ENCODE measurements around the gene FHOD3. TPM values are rescaled to one million over a fixed set of nuclear protein-coding genes. Genes with fewer than 3 reads are reported as not detected.

FHOD3 gene
- total and polyA plus RNA-seq, 2 of the 13 experiments (the other 11 are each of a cell fraction or from before 2014, with no cell fraction given): 0.07 TPM; not detected in 1

DNA sequence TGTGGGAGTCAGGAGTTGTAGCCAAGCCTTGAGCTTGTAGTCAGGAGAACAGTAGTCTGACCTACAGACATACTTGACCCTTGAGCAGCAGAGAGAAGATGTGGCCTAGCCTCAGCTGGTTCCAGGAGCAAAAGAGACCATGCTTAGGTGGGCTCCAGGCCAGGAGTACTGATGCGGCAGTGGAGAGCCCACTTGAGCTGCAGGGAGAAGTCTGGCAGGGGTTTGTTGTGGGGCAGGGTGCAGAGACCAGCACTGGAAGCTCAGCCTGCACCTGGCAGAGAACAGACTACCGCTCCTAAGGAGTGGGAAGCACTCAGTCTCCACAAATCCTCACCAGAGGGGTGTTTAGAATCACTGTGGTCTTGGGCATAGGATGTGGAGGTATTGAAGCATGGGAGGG is 333.4 kb downstream of the FHOD3 start (continued):
- TF ChIP-seq, protein P1, sequence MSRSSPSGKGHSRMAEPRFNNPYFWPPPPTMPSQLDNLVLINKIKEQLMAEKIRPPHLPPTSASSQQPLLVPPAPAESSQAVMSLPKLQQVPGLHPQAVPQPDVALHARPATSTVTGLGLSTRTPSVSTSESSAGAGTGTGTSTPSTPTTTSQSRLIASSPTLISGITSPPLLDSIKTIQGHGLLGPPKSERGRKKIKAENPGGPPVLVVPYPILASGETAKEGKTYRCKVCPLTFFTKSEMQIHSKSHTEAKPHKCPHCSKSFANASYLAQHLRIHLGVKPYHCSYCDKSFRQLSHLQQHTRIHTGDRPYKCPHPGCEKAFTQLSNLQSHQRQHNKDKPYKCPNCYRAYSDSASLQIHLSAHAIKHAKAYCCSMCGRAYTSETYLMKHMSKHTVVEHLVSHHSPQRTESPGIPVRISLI (CRISPR knock-in tag; IDR thresholded peaks at IDR 0.05; ENCODE audit: borderline replicate concordance): no peak

DNA sequence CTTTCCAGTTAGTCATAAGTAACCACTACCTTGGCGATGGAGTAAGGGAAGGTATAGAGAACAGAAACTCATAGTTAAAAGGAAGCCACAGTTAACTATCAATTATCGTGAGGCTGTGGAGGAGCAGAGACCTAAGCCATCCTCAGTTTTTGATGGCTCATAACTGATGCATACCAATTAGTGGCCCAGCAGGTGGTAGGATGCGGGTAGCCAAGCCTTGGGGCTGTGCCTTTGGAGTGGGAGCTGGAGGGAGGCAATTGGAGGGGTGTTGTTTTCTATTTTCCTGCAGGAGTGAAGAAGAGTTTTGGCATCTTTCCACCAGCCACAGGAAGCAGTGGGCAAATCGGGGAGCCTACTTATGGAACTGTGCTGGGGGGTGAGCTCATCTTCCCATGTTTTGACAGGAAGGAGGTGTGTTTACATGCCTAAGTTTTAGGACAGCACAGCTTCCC is 336.5 kb downstream of the FHOD3 start:
- intact Hi-C loops (cut with micrococcal nuclease; ENCODE audit: unreplicated experiment): no loop called here
- H3K4me3 ChIP-seq (replicated peaks in 1 of 3; ENCODE audit: insufficient read depth in 1 of 3, low read depth in 2 of 3, low read length in 3 of 3): no peak overlapping the region
- H3K27me3 ChIP-seq (ENCODE audit: control insufficient read depth in 1 of 2, insufficient read depth in 2 of 2, low read length in 2 of 2): no peaks in the 10 kb centered on the region; a peak in 1 of 5 replicates
- no peak overlapping the region for H3K9ac ChIP-seq (ENCODE audit: insufficient read depth, low read depth, low read length)
- no peaks in the 10 kb centered on the region for H3K9me3 ChIP-seq (ENCODE audit: low read length)
- 33% methylated on average over 2 of the region's 4 CpGs for WGBS (ENCODE audit: low lambda C conversion rate)
- ATAC-seq (no peak), DNase-seq (ENCODE audit: low spot score) (no peak), FAIRE-seq (no peak)
- ChIA-PET POLR2A (no interaction called here), CTCF (ENCODE audit: low intra/inter-chr PET ratio, low total read pairs) (no interaction called here)
- BruUV-seq (replicated peaks): no TSS peak
- no peak overlapping the region for H2AFZ ChIP-seq (ENCODE audit: low read length)
- H4K20me1 ChIP-seq (ENCODE audit: insufficient read depth, low read length): no peaks in the 10 kb centered on the region
- H3K79me2 ChIP-seq (ENCODE audit: insufficient read depth, low read length): no peaks in the 10 kb centered on the region
- H3K27ac ChIP-seq (ENCODE audit: extremely low read length, insufficient read depth, low read length): no peak overlapping the region
- in situ Hi-C loops (cut with HindIII; ENCODE audit: extremely low pct_ligation_motif_present, low pct_unique_long_range_greater_than_20kb): no loop called here
- H3K4me1 ChIP-seq (ENCODE audit: insufficient read depth, low read length): peaks cover under 1% of the 10 kb centered on the region; the same call in 1 of the 2 replicates
- H3K36me3 ChIP-seq (replicated peaks in 1 of 2; ENCODE audit: control insufficient read depth in 1 of 2, insufficient read depth in 2 of 2, low read length in 2 of 2): no peaks in the 10 kb centered on the region
- H3K4me2 ChIP-seq (ENCODE audit: low read depth, low read length): no peak overlapping the region
- no peak for TF ChIP-seq NR2F2 (IDR thresholded peaks at IDR 0.05; ENCODE audit: borderline replicate concordance, low read depth)
- TF ChIP-seq ZNF550 (CRISPR knock-in tag; IDR thresholded peaks at IDR 0.05; ENCODE audit: borderline replicate concordance): no peak
- TF ChIP-seq SP4 (CRISPR knock-in tag; IDR thresholded peaks at IDR 0.05): no peak
- no peak for TF ChIP-seq POLR2G (IDR thresholded peaks at IDR 0.05; ENCODE audit: low read depth, low read length)
- TF ChIP-seq, protein P2, sequence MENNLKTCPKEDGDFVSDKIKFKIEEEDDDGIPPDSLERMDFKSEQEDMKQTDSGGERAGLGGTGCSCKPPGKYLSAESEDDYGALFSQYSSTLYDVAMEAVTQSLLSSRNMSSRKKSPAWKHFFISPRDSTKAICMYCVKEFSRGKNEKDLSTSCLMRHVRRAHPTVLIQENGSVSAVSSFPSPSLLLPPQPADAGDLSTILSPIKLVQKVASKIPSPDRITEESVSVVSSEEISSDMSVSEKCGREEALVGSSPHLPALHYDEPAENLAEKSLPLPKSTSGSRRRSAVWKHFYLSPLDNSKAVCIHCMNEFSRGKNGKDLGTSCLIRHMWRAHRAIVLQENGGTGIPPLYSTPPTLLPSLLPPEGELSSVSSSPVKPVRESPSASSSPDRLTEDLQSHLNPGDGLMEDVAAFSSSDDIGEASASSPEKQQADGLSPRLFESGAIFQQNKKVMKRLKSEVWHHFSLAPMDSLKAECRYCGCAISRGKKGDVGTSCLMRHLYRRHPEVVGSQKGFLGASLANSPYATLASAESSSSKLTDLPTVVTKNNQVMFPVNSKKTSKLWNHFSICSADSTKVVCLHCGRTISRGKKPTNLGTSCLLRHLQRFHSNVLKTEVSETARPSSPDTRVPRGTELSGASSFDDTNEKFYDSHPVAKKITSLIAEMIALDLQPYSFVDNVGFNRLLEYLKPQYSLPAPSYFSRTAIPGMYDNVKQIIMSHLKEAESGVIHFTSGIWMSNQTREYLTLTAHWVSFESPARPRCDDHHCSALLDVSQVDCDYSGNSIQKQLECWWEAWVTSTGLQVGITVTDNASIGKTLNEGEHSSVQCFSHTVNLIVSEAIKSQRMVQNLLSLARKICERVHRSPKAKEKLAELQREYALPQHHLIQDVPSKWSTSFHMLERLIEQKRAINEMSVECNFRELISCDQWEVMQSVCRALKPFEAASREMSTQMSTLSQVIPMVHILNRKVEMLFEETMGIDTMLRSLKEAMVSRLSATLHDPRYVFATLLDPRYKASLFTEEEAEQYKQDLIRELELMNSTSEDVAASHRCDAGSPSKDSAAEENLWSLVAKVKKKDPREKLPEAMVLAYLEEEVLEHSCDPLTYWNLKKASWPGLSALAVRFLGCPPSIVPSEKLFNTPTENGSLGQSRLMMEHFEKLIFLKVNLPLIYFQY (CRISPR knock-in tag; IDR thresholded peaks at IDR 0.05; ENCODE audit: borderline replicate concordance): no peak
- TF ChIP-seq, protein P3, sequence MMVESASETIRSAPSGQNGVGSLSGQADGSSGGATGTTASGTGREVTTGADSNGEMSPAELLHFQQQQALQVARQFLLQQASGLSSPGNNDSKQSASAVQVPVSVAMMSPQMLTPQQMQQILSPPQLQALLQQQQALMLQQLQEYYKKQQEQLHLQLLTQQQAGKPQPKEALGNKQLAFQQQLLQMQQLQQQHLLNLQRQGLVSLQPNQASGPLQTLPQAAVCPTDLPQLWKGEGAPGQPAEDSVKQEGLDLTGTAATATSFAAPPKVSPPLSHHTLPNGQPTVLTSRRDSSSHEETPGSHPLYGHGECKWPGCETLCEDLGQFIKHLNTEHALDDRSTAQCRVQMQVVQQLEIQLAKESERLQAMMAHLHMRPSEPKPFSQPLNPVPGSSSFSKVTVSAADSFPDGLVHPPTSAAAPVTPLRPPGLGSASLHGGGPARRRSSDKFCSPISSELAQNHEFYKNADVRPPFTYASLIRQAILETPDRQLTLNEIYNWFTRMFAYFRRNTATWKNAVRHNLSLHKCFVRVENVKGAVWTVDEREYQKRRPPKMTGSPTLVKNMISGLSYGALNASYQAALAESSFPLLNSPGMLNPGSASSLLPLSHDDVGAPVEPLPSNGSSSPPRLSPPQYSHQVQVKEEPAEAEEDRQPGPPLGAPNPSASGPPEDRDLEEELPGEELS (CRISPR knock-in tag; IDR thresholded peaks at IDR 0.05): no peak
- no peak for TF ChIP-seq TAF1 (CRISPR knock-in tag; IDR thresholded peaks at IDR 0.05)
- no peak for TF ChIP-seq ZNF646 (CRISPR knock-in tag; IDR thresholded peaks at IDR 0.05)

Measured in HepG2 (cell line).